ENCODE results near the gene SLC12A9.

DNA sequence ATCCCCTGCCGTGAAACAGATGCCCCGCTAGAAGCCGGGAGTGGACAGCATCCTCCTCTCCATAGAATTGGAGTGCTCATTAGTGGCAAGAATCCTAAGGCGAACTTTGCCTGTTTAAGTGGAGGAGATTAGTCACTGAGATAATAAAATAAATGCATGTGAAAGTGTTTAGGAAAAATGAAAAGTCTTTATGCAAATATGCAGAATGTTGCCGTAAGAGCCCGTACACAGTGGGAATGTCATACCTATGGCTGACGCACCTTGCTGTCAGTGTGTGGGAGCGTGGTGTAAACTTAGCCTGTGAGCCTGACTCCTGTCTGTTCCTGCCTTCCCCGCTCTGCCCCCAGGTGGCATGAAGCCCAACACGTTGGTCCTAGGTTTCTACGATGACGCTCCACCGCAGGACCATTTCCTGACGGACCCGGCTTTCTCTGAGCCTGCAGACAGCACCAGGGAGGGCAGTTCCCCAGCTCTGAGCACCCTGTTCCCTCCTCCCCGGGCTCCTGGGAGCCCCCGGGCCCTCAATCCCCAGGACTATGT is 12.9 kb downstream of the SLC12A9 start:
- no peak for TF ChIP-seq EP300 (IDR thresholded peaks at IDR 0.05)
- TF ChIP-seq, protein P1, sequence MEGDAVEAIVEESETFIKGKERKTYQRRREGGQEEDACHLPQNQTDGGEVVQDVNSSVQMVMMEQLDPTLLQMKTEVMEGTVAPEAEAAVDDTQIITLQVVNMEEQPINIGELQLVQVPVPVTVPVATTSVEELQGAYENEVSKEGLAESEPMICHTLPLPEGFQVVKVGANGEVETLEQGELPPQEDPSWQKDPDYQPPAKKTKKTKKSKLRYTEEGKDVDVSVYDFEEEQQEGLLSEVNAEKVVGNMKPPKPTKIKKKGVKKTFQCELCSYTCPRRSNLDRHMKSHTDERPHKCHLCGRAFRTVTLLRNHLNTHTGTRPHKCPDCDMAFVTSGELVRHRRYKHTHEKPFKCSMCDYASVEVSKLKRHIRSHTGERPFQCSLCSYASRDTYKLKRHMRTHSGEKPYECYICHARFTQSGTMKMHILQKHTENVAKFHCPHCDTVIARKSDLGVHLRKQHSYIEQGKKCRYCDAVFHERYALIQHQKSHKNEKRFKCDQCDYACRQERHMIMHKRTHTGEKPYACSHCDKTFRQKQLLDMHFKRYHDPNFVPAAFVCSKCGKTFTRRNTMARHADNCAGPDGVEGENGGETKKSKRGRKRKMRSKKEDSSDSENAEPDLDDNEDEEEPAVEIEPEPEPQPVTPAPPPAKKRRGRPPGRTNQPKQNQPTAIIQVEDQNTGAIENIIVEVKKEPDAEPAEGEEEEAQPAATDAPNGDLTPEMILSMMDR (IDR thresholded peaks at IDR 0.05) = no peak
